DMS153 treated with DMSO at 0.1 percent for 48 hours (cell line): ENCODE measurements around the gene TMED4.

Source experiments
- DNase-seq: peaks from one replicate; lab custom pipeline; 2025; ENCODE audit not compliant: unreplicated experiment; lab: John Stamatoyannopoulos, UW

TMED4 gene

DNA sequence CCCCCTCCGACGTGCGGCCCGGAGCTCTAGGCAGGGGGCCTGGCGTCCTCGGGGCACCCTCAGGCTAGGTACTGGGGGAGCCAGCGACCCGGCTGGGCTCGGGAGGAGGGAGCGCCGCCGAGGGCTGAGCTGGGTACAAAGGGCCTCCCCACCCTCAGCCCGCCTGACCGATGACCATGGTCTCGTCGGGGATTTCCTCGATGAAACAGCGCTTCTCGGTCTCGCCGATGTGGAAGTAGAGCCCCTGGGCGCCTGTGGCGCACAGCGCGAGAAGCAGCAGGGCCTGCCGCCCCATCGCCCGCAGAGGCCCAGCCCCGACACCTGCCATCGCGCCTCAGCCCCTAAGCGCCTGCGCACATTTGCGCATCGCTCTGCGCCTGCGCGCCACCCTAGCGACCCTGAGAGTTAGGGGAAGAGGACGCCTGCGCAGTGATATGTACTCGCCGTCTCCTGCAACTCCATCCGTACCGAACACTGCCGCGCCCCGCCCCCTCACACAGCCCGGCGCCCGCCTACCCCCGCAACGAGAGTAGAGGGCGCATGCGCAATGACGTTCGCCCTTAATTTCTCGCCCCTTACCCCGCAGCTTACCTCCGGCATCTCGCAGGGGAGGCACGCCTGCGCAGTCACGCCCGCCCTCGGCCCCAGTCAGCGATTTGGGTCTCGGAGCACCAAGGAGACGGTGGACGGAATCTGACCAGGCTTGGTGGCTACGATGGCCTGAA lies at the start of gene TMED4:
TMED4 (minus strand) TSS at position 353 of the 725 bp plus-strand sequence; CDS start at position 328, 25 bp downstream.
- DNase-seq, result peak; percentile 100

DNA sequence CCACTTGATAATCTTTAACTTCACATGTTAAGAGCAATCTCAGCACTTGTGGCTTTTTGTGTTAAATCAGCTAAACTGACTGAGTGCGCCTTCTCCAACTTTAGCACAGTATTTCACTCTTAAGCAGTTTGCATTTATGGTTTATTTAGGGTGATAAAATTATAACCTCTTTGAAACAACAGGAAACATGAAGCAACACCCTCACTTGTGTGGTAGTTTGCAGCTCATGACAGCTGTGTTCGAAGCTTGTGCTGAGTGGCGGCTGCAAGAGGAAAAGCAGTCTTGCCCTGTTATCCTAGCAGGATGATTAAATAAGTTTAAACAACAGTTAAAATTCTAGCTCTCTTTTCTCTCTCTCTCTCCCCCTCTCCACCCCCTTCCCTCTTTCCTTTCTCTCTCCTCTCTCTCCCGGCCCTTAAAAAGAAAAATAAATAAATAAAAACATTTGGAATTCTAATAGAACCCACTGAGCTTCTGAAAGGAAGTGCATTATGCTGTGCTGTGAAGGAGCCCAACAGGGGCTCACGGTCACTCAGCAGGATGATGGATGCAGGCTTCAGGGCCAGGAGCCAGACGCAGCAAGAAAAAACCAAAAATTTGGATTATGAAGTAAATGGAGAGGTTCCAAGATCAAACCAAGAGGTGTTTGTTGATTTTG lies 49.6 kb upstream of the TMED4 start:
- no peak for DNase-seq

DNA sequence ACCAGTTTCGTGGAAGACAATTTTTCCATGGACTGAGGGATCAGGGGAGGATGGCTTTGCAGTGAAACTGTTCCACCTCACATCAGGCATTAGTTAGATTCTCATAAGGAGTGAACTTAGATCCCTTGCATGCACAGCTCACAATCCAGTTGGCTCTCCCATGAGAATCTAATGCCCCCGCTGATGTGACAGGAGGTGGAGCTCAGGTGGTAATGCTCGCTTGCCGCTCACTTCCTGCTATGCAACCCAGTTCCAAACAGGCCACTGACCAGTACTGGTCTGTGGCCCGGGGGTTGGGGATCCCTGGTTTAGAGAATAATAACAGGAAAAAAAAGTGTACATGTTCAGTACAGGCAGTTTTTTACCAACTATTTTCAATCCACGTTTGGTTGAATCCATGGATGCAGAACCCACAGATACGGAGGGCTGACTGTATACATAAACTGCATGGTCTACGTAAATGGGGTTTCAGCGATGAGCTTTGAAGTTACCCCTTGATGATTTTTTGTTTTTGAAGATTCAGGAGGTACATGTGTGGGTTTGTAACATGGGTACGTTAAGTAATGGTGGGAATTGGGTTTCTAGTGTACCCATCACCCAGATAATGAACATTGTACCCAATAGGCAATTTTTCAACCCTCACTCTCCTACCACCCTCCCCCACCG lies 48.9 kb upstream of the TMED4 start:
- no peak for DNase-seq

DNA sequence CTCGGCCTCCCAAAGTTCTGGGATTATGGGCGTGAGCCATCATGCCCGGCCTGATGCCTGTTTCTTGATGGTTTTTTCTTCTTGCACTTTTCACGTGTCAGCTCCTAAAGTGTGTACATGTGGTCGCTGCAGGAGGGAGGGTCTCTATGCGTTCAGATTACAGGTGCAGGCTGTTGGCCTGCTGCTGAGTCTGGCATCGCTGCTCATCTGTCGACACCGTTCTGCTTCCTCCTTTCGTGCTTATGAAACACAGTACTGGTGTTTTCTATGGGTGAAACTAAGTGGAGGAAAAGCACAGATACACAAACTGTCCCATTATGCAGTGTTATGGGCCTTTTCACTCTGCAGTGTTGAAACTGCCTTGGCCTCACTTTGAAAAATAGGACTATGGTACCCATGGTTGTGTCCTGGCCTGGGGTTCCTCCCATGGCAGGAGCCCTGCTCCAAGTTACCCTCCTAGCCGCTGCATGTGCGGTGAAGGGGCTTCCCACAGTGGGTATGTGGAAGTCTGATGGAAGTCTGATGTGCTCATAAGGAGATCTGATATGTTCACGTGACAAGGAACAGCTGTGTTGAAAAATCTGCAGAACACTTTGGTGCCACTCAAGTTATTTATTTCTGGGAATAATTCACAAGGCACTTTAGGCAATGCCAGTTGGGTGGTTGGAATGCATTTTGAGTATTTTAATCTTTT lies 47.9 kb upstream of the TMED4 start:
- no peak for DNase-seq

DNA sequence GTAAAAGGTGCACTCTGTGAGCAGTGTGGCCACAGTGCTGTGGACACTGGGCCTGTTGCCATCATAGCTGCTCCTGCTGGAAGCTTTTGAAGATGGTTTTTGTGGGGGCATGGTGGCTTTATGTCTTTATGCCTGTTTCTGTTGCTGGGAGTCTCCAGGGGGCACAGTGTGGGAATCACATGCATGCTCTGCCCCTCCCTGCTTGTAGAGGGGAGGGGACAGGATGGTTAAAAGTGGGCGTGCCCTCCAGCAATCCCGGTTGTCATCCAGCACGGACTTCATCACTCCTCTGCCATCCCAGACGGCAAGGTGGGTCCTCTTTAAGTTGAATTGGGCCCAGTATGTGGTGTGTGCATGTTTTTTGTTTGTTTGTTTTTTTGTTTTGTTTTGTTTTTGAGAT lies 44.6 kb upstream of the TMED4 start:
- DNase-seq, result no peak

DNA sequence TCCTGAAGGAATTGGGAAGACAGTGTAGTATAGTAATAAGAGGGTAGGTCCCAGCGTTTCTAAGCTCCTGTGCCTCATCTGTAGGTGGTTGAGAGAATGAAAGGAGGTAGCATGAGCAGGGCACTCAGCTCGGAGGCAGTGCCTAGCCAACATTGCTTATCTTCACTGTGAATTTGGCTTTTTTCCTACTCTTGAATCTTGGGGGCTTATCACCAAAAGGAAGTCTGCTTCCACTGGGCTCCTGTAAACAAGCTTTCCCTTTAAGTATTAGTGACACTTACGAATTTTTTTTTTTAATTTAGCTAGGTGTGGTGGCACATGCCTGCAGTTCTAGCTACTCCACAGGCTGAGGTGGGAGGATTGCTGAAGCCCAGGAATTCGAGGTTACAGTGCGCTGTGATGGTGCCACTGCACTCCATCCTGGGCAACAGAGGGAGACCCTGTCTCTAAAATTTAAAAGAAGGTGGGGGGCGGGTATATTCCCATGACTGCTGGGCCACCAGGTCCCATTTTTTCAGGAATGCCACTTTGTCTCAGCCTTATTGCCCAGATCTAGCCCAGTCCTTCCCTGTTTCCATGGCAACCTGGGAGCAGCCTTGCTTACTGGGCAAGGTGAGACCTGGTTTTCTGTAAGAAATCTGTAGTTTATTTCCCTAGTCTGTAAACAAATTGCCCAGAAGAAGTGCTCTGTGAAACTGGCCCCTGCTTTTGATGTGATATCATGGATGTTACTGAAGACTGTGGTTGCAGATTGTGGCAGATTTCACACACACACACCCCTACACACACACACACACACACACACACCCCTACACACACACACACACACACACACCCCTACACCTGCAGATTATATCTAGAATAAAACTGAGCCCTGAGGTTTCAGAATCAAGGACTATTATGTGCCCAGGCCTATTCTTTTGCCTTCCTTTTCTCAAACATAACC lies 43.8 kb upstream of the TMED4 start:
- no peak for DNase-seq

DNA sequence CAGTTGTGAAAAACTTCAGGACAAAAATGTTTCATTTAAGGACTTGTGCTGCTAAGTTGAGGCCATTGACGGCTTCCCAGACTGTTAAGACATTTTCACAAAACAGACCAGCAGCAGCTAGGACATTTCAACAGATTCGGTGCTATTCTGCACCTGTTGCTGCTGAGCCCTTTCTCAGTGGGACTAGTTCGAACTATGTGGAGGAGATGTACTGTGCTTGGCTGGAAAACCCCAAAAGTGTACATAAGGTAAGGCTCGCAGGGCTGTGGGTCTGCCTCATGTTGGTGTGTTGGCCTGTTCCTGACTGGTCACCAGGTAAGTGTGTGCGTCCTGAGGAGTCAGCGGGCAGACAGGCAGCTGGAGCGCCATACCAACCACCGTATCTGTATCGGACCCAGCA lies 42.3 kb upstream of the TMED4 start:
- no peak for DNase-seq

DNA sequence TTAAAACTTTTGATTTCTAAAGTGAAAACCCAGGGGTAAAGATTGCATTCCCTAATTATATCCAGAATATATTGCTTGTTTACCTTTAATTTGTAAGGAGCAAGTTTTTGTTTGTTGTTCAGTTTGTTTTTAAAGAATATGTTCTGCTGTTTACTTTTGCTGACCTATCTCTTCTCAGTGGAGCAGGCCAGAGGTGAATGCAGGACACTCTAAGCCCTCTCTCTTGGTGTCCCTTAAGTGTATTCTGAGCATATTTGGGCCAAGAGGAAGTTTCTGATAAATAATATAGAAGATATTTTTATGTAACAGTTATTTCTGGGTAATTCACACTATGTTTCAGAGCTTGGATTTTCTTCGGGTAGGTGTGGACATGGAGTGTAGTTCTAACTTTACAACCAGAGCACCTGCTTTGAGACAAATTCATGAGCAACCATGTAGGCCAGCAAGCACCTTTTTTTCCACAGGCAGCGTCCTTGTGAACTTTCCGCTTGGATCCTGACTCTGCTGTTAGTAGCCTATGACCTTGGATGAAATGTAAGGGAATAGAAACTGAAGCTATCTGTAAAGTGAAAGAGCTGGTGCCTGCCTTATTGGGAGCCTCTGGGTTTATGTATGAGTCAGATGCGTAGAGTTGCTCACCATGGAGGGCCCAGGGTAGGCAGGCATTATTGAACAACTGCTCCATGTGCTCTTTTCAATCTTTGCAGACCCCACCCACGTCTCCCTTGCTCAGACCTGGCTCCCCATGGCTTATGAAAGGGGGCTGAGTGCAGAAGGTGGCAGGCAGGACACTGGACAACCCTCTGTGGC lies 40.5 kb upstream of the TMED4 start:
- no peak for DNase-seq

DNA sequence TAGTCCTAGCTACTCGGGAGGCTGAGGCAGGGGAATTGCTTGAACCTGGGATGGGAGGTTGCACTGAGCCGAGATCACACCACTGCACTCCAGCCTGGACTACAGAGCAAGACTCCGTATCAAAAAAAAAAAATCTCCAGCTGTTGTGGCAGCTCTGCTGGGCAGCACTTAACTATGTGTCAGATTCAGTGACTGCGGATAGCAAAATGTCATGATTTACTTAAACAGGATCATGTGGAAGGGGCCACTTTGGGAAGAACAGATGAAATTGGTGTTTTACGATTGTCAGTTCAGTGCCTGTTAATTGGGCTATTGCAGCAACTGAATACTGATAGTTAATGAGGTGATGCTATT lies 39.7 kb upstream of the TMED4 start:
- DNase-seq, result no peak

DNA sequence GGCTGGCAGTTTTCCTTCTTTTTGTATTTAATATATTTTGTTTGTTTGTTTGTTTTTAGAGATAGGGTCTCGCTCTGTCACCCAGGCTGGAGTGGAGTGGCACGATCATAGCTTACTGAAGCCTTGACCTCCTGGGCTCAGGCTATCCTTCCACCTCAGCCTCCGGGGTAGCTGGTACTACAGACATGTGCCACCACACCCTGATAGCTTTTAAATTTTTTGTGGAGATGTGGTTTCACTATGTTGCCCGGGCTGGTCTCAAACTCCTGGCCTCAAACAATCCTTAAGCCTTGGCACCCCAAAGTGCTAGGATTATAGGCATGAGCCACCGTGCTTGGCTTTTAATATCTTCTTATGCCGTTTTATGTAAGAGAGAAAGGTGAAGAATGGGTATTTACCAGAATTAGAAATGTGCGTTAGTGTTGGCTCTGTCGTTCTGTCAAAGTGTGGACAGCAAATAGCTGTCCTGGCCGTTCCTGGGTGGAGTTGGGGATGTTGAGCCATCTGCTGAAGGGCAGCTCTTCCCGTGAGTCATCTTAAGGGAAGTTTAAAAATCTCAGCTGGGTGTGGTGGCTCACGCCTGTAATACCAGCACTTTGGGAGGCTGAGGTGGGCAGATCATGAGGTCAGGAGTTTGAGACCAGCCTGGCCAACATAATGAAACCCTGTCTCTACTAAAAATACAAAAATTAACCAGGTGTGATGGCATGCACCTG lies 39.2 kb upstream of the TMED4 start:
- DNase-seq, result no peak

DNA sequence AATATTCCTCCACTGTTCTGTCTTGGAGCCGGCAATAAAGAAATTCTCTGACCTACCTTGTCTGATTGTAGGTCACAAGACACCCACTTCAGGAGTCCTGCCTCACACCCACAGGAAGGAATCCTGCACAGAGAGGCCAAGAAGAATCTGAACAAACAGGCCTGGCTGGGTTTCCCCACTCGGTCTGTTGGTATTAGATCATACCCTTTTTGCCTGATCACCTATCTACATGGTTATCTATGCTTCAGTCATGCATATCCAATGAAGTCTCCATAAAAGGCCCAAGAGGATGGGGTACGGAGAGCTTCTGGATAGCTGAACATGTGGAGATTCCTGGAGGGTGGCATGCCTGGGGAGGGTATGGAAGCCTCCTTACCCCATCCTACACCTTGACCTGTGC lies 36.7 kb upstream of the TMED4 start:
- no peak for DNase-seq

DNA sequence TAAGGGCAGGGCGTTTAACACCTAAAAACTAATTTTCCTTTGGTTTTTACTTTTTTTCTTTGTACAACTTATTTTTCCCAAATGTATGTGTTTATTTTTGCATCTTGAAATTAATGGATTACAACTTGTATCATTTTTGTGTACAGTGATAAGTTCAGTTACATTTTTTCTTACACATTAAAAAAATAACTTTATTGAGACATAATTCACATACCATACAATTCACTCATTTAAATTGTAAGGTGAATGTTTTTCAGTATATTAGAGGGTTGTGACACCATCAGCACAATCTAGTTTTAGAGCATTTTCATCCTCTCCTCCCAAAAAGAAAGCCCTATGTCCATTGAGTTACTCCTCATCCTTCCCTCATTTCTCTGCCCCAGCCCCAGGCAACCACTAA lies 36.0 kb upstream of the TMED4 start:
- DNase-seq, result no peak

DNA sequence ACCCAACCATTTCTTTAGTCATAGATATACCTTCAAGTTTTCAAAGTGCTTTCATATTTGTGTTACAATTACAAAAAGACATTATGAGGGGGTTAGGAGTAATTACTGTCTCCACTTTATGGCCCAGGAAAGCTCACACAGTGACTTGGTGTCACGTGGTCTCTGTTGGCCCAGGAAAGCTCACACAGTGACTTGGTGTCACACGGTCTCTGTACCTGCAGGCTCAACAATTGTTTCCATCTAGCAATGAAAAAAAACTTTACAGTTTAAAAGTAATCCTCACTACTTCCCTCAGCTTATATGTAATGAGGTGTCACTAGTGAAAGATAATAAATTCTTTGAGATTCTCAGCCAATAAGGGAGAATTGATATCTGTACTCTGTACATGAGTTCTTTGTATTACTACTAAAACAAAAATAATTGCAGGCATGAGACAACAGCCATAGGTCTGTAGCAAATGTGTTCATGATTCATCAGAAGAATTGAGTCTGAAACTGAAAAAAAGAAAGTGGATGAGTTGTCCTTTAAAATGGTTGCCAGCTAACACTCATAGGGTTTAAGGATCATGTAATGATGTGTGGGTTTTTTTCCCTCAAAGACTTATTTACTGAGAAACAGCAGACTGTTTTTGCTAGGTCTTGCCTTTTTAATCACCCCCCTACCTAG lies 35.3 kb upstream of the TMED4 start:
- no peak for DNase-seq

DNA sequence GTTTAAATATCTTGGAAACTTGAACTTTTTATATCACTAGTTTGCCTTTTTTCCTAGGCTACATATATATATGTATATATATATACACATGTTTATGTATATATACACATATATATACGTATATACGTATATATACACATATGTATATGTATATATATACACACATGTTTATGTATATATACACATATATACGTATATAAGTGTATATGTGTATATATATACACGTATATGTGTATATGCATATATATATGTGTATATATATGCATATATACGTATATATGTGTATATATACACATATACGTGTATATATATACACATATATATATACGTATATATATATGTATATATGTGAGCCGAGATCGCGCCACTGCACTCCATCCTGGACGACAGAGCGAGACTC lies 34.5 kb upstream of the TMED4 start:
- DNase-seq, result no peak

DNA sequence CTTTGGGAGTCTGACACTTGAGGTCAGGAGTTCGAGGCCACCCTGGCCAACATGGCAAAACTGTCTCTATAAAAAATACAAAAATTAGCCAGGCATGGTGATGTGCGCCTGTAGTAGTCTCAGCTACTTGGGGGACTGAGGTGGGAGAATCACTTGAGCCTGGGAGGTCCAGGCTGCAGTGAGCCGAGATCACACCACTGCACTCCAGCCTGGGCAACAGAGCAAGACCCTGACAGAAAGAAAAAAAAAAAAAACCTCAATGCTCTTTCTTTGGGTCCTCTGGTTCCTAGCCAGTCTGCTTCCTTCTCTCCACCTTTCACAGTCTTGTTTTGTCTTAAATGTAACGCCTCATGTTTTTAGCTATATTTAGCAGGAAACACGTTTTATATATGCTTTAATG lies 33.8 kb upstream of the TMED4 start:
- no peak for DNase-seq

DNA sequence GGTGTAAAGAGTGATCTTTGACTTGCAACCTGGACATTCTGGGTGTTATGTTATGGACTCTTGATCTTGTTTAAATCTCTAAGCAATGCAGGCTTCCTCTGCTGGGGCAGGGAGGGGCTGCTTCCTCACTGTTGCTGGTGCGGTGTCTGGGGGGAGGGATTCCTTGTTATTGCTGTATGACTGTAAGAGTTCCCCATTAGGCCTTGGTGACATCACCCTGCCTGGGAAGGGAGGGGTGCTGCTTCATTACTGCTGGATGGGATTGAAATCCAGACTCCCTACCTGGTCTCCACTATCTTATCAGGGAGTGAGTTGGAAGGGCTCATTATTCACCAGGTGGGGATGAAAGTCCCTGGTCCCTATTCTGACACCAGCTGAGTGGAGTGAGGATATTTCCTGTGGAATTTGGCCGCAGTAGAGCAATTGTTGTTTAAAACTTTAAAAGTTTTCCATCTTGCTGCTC lies 33.1 kb upstream of the TMED4 start:
- no peak for DNase-seq

DNA sequence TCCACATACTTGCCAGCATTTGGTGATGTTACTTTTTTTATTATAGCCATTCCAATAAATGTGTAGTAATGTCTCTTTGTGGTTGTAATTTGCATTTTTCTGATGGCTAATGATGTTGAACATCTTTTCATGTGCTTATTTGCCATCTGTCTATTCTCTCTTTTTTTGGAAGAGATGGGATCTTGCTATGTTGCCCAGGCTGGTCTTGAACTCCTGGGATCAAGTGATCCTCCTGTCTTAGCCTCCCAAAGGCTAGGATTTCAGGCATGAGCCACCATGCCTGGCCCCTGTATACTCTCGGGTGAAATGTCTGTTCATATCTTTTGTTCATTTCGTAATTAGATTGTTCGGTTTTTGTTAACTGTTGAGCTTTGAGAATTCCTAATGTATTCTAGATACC lies 27.8 kb upstream of the TMED4 start:
- no peak for DNase-seq

DNA sequence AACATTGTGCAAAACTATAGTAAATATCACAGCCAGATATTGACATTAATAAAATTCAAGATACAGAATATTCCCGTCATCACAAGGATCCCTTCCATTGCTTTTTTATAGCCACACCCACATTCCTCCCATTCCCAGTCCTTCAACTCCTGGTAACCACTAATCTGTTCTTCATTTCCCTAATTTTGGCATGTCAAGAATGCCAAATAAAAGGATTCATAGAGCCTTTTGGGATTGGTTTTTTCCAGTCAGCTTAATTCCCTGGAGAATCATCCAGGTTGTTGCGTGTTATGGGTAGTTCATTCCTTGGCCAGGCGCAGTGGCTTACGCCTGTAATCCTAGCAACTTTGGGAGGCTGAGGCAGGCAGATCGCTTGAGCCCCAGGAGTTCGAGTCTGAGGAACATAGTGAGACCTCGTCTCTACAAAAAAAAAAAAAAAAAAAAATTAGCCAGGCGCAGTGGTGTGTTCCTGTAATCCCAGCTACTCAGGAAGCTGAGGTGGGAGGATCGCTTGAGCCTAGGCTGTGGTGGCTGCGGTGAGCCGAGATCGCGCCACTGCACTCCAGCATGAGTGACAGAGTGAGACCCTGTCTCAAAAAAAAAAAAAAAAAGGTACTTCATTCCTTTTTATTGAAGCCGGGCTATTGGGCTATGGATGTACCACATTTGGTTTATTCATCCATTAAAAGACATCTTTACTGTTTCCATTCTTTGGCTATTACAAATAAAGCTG lies 27.1 kb upstream of the TMED4 start:
- no peak for DNase-seq
